Neutrophil (primary cell): ENCODE results near the gene DEGS2.
A peak's percentile ranks its signal among the peaks of the same experiment; 100 is the strongest.
"Not testable (repeated sequence)": the region's sequence is repeated elsewhere in the genome, so short reads cannot be mapped to it uniquely, and the experiment has no call there.

Source experiments
- H3K27ac ChIP-seq: fragments of 200-600 bp; sonication (generic); 2 replicates; pipeline ENCODE4 v1.5.1; 2016; ENCODE audit warnings: mild to moderate bottlenecking, moderate library complexity
- H3K27me3 ChIP-seq: fragments of 200-600 bp; sonication (generic); 2 replicates; pipeline ENCODE4 v1.6.0; 2016; ENCODE audit warnings: mild to moderate bottlenecking
- H3K36me3 ChIP-seq: fragments of 200-600 bp; sonication (generic); 2 replicates; pipeline ENCODE4 v1.5.1; 2017
- H3K4me1 ChIP-seq, 2 experiments: fragments of 200-600 bp in 1 of 2; sonication (generic) in 1 of 2; 1 replicate in 1 of 2; 2 replicates in 1 of 2; pipeline versions ENCODE4 v1.5.1 to v1.6.1; 2013 to 2016; ENCODE audit warnings: low read depth in 1 of 2, low read length in 1 of 2, mild to moderate bottlenecking in 1 of 2, moderate library complexity in 1 of 2; ENCODE audit not compliant: control insufficient read depth in 1 of 2, insufficient read depth in 1 of 2
- H3K4me3 ChIP-seq, 2 experiments: fragments of 200-600 bp in 1 of 2; sonication (generic) in 1 of 2; 1 replicate in 1 of 2; 2 replicates in 1 of 2; pipeline ENCODE4 v1.5.1; 2013 to 2016; ENCODE audit warnings: low read depth in 1 of 2, low read length in 1 of 2, mild to moderate bottlenecking in 1 of 2, moderate library complexity in 1 of 2
- H3K9me3 ChIP-seq: fragments of 200-600 bp; sonication (generic); 2 replicates; pipeline ENCODE4 v1.5.1; 2016
- CTCF ChIP-seq: fragments of 200-600 bp; sonication (generic); IDR thresholded peaks from 2 replicates; pipeline ENCODE4 v1.5.1; 2016; ENCODE audit warnings: antibody characterized with exemption

Gene DEGS2

GRCh38 chr14:100192250-100192671 lies 32.8 kb upstream of the DEGS2 start:
- no peaks in the 10 kb centered on the region for H3K9me3 ChIP-seq
- H3K4me1 ChIP-seq, result peaks cover 12 to 16% of the 10 kb centered on the region in 2 experiments
- H3K36me3 ChIP-seq, result no peaks in the 10 kb centered on the region
- peak overlapping the region; percentile 86 for H3K27ac ChIP-seq
- no peak for TF ChIP-seq CTCF
- no peaks in the 10 kb centered on the region for H3K27me3 ChIP-seq
- H3K4me3 ChIP-seq, result peak overlapping the region; percentile 65 to 71

DNA sequence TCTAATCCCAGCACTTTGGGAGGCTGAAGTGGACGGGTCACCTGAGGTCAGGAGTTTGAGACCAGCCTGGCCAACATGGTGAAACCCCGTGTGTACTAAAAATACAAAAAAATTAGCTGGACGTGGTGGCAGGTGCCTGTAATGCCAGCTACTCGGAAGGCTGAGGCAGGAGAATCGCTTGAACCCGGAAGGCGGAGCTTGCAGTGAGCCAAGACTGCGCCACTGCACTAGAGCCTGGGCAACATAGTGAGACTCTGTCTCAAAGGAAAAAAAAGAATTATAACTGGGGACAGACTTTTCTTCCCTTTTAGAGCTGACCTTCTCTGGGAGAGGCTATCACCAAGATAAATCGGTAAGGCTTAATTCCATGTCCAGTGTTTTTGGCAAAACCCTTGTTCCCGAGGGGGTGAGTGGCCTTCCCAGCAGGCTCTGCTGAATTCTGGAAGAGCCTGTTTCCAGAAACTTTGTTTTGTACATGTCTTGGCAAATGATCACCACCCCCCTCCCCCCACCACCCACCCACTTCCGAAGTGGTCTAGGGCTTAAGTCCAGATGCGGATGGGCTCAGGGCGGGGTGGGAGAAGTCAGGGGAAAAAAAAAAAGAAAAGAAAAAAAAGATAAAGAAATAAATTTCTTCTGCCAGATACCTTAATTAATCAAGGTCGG lies 32.3 kb upstream of the DEGS2 start:
- Histone ChIP-seq H3K4me3 (peak overlapping the region in 1 of 2 experiments; percentile 71), H3K4me1 (peaks cover 12 to 16% of the 10 kb centered on the region in 2 experiments), H3K9me3 (no peaks in the 10 kb centered on the region), H3K27me3 (no peaks in the 10 kb centered on the region), H3K36me3 (no peaks in the 10 kb centered on the region), H3K27ac (no peak overlapping the region)
- TF ChIP-seq CTCF, result no peak

GRCh38 chr14:100190126-100190525 lies 30.7 kb upstream of the DEGS2 start:
- no peaks in the 10 kb centered on the region for H3K9me3 ChIP-seq
- H3K27me3 ChIP-seq, result no peaks in the 10 kb centered on the region
- no peak overlapping the region for H3K27ac ChIP-seq
- H3K4me1 ChIP-seq, result peaks cover 12 to 16% of the 10 kb centered on the region in 2 experiments
- TF ChIP-seq CTCF, result no peak
- no peak overlapping the region for H3K4me3 ChIP-seq
- H3K36me3 ChIP-seq, result no peaks in the 10 kb centered on the region

DNA sequence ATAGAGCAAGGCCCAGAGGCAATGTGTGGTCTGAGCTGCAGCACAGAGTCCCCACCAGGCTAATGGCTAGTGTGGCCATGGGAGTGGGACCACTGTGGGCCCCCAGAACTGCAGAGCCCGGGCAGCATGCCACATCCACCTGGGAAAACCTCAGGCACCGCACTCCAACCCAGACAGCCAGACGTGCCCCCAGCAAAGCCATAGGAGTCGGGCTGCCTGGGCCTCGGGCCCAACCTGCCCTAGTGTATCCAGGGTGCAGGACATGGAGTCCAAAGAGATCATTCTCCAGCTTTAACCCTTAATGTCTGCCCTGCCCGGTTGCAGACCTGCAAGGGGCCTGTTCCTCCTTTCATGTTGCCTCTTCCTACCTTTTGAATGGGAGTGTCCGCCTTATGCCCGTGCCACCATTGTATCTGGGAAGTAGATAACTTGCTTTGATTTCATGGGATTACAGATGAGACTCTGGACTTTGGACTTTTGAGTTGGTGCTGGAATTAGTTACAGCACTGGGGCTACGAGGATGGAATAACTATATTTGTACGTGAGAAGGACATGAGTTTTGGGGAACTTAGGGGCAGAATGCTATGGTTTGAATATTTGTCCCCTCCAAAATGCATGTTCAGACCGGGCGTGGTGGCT lies 29.1 kb upstream of the DEGS2 start:
- H3K27ac ChIP-seq, result no peak overlapping the region
- no peak for TF ChIP-seq CTCF
- H3K27me3 ChIP-seq, result no peaks in the 10 kb centered on the region
- no peak overlapping the region for H3K4me3 ChIP-seq
- no peaks in the 10 kb centered on the region for H3K36me3 ChIP-seq
- no peaks in the 10 kb centered on the region for H3K9me3 ChIP-seq
- H3K4me1 ChIP-seq, result peaks cover 11 to 13% of the 10 kb centered on the region in 2 experiments

DNA sequence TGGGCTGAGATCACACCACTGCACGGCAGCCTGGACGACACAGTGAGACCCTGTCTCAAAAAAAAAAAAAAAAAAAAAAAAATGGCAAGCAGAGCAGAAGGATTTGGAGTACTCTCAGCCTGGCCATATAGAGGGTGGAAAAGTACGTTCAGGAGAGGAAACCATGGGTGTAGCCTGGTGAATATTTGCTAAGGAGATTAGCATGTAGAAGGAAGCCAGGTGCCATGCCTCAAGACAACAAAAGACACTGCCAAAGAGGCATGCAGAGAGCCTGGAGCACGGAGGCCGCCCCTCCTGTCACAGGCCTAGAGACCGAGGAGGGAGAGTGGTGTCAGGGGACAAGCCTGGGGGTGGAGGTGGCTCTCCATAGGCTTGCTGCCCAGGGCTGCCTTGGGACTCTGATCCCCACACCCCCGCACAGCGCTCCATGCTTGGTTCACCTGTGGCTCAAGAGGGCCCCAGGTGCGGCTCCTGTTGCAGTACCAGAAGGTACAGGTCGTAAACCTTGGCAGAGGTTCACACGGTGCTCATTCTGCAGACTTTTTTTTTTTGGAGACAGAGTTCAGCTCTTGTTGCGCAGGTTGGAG lies 27.9 kb upstream of the DEGS2 start:
- no peaks in the 10 kb centered on the region for H3K27me3 ChIP-seq
- peaks cover 2 to 4% of the 10 kb centered on the region in 2 experiments for H3K4me1 ChIP-seq
- no peak for TF ChIP-seq CTCF
- no peak overlapping the region for H3K27ac ChIP-seq
- no peaks in the 10 kb centered on the region for H3K36me3 ChIP-seq
- no peak overlapping the region for H3K4me3 ChIP-seq
- no peaks in the 10 kb centered on the region for H3K9me3 ChIP-seq

DNA sequence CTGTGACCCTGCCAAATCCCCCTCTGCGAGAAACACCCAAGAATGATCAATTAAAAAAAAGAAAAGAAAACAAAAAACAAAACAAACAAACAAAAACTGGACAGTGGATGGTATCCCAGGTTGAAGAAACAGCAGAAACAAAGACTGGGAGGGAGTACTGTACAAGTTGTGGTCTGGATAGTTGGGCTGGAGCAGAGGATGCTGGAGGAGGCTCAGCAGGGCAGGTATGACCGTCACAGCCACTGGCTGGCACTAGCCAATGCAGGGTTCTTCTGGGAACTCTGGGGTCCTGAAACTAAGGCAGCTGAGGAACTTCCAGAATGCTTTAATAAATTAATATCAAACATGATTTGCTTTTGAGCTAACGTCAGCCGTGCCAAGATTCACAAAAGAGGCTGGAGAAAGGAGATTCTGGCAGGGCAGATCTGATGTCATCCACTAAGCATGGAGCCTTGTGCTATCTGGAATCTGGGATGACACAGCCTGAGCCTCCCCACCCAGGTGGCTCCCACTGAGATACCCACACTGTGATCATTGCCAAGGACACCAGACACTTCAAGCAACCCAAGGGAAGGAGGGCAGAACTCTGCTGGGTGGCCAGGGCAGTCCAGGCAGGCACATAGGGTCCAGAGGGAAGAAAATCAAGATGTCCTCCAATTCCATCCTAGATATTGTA lies 22.6 kb upstream of the DEGS2 start:
- H3K4me1 ChIP-seq, H3K27me3 ChIP-seq, H3K4me3 ChIP-seq, H3K9me3 ChIP-seq, H3K36me3 ChIP-seq, H3K27ac ChIP-seq: not testable (repeated sequence)

DNA sequence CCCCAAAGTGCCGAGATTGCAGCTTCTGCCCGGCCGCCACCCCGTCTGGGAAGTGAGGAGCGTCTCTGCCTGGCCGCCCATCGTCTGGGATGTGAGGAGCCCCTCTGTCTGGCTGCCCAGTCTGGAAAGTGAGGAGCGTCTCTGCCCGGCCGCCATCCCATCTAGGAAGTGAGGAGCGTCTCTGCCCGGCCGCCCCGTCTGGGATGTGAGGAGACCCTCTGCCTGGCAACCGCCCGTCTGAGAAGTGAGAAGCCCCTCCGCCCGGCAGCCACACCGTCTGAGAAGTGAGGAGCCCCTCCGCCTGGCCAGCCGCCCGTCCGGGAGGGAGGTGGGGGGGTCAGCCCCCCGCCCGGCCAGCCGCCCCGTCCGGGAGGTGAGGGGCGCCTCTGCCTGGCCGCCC lies 21.2 kb upstream of the DEGS2 start:
- H3K4me3 ChIP-seq, H3K27me3 ChIP-seq, H3K9me3 ChIP-seq, H3K4me1 ChIP-seq, H3K27ac ChIP-seq, H3K36me3 ChIP-seq: not testable (repeated sequence)
